GM23248 (cell line): Measurements from ENCODE around the gene KAZN.

ENCODE experiments used
- EZH2 ChIP-seq: fragments of 200-600 bp; sonication (generic); IDR thresholded peaks from 2 replicates; pipeline ENCODE4 v1.6.1; 2018; ENCODE audit warnings: antibody characterized with exemption, mild to moderate bottlenecking; ENCODE audit not compliant: insufficient read depth, poor library complexity, severe bottlenecking
- EZH2phosphoT487 ChIP-seq: fragments of 200-600 bp; sonication (generic); IDR thresholded peaks from 2 replicates; pipeline ENCODE4 v1.6.1; 2018; ENCODE audit warnings: antibody characterized with exemption, moderate library complexity, mild to moderate bottlenecking, low read depth; ENCODE audit not compliant: insufficient read depth

- TF ChIP-seq EZH2 (no peak), EZH2phosphoT487 (no peak)
These were observed 109.3 kb downstream of the KAZN start for GRCh38 chr1:14707531-14708445.
